Measurements from ENCODE around the gene EMX1. TPM values are rescaled to one million over a fixed set of nuclear protein-coding genes. Genes with fewer than 3 reads are reported as not detected.
A peak's percentile ranks its signal among the peaks of the same experiment; 100 is the strongest.

The EMX1 gene
- total and polyA plus RNA-seq, 12 donors, result 0.01 to 0.07 TPM; not detected in 10

- Histone ChIP-seq H3K4me3 (no peak overlapping the region), H3K9me3 (no peaks in the 10 kb centered on the region), H3K4me1 (peaks cover 0 to 7% (median 0%) of the 10 kb centered on the region in 9 donors), H3K36me3 (peaks cover 0 to 20% (median 0%) of the 10 kb centered on the region in 9 donors), H3K27ac (no peak overlapping the region), H3K27me3 (no peaks in the 10 kb centered on the region)
- ATAC-seq, result no peak
- DNase-seq, result no peak
- WGBS, 2 donors, result 93 to 94% methylated on average over 12 of the region's 12 CpGs
- TF ChIP-seq CTCF (IDR thresholded peaks at IDR 0.05), result no peak
- intact Hi-C loops (cut with DNase I), result loop anchor here (2.0 to 10.0 kb wide), 4 partner anchors 75 to 80 kb away; no protein-coding TSS in a partner anchor
Measured at GRCh38 chr2:72972352-72973136, 55.2 kb downstream of the EMX1 start.

GRCh38 chr2:72973137-72973535, 55.8 kb downstream of the EMX1 start:
- Histone ChIP-seq H3K36me3 (peaks cover 0 to 18% (median 0%) of the 10 kb centered on the region in 9 donors), H3K4me1 (peaks cover 0 to 7% (median 0%) of the 10 kb centered on the region in 9 donors), H3K27ac (no peak overlapping the region), H3K9me3 (no peaks in the 10 kb centered on the region), H3K4me3 (no peak overlapping the region), H3K27me3 (no peaks in the 10 kb centered on the region)
- ATAC-seq (no peak), DNase-seq (no peak)
- TF ChIP-seq CTCF (IDR thresholded peaks at IDR 0.05), result no peak
- intact Hi-C loops (cut with DNase I), result loop anchor here (2.0 to 10.0 kb wide), 4 partner anchors 76 to 81 kb away; no protein-coding TSS in a partner anchor
- WGBS, 2 donors, result 95 to 97% methylated on average over 8 of the region's 8 CpGs

- Histone ChIP-seq H3K27me3 (no peaks in the 10 kb centered on the region), H3K4me1 (peaks cover 0 to 7% (median 0%) of the 10 kb centered on the region in 9 donors), H3K36me3 (peaks cover 0 to 18% (median 0%) of the 10 kb centered on the region in 9 donors), H3K9me3 (no peaks in the 10 kb centered on the region), H3K4me3 (no peak overlapping the region), H3K27ac (no peak overlapping the region)
- TF ChIP-seq CTCF (IDR thresholded peaks at IDR 0.05), result peak; percentile 38 to 84 (median 73)
- peak; percentile 65 to 89 (median 78) for ATAC-seq
- 64 to 66% methylated on average over 12 of the region's 12 CpGs for WGBS, 2 donors
- DNase-seq, result peak in 1 of 2 donors; percentile 30
- intact Hi-C loops (cut with DNase I), result loop anchor here (2.0 to 10.0 kb wide), 5 partner anchors 39 to 82 kb away; no protein-coding TSS in a partner anchor
Measured at GRCh38 chr2:72973566-72974435, 56.5 kb downstream of the EMX1 start.

DNA sequence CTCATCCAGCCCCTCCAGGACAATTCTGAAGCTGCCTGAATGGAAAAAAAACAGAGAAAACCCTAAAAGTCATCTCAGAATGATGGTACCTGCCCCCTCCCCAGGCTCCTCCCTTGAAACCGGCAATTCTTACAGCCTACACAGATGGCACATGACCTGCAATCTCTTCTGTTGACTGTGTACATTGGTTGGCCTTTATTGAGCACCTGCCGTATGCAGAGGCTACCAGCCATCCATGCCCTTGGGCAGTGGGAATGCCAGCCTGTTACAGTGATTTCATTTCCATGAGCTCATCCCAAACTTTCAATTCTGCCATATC, 57.1 kb downstream of the EMX1 start:
- DNase-seq (no peak), ATAC-seq (no peak)
- no peak overlapping the region for H3K4me3 ChIP-seq
- WGBS, 2 donors, result 90 to 96% methylated on average over 2 of the region's 2 CpGs
- H3K4me1 ChIP-seq, result peaks cover 0 to 8% (median 3%) of the 10 kb centered on the region in 9 donors
- H3K27me3 ChIP-seq, result no peaks in the 10 kb centered on the region
- H3K36me3 ChIP-seq, result peaks cover 0 to 18% (median 0%) of the 10 kb centered on the region in 9 donors
- no peak for TF ChIP-seq CTCF (IDR thresholded peaks at IDR 0.05)
- intact Hi-C loops (cut with DNase I), result loop anchor here in 9 of 10 donors (2.0 to 10.0 kb wide), 4 partner anchors 38 to 82 kb away; no protein-coding TSS in a partner anchor
- no peaks in the 10 kb centered on the region for H3K9me3 ChIP-seq
- no peak overlapping the region for H3K27ac ChIP-seq
